ENCODE measurements around the gene LRRC3B. TPM values are rescaled to one million over a fixed set of nuclear protein-coding genes. Genes with fewer than 3 reads are reported as not detected.

LRRC3B gene
- total and polyA plus RNA-seq, 4 donors: 0.08 to 0.19 TPM; not detected in 2

- 67% methylated on average over 4 of the region's 4 CpGs for WGBS
- H3K36me3 ChIP-seq (ENCODE audit: control insufficient read depth in 4 of 4, insufficient read depth in 3 of 4, low read depth in 1 of 4, low read length in 3 of 4): no peaks in the 10 kb centered on the region
These were observed 64.9 kb downstream of the LRRC3B start for GRCh38 chr3:26687466-26687865.

More at GRCh38 chr3:26687466-26687865, 64.9 kb downstream of the LRRC3B start:
- DNase-seq (ENCODE audit: low spot score): no peak
- Histone ChIP-seq H3K4me1 (ENCODE audit: control insufficient read depth in 4 of 4, insufficient read depth in 4 of 4, low read length in 3 of 4) (no peaks in the 10 kb centered on the region), H3K27ac (ENCODE audit: low read depth in 1 of 2, low read length in 2 of 2) (no peak overlapping the region), H3K9me3 (ENCODE audit: control insufficient read depth in 4 of 4, low read length in 3 of 4) (peaks cover 0 to 6% (median 2%) of the 10 kb centered on the region in 4 donors), H3K4me3 (ENCODE audit: low read depth in 1 of 3, low read length in 3 of 3) (no peak overlapping the region), H3K9ac (ENCODE audit: low read depth in 1 of 2, low read length in 2 of 2) (no peak overlapping the region), H3K27me3 (ENCODE audit: control insufficient read depth in 4 of 4, insufficient read depth in 4 of 4, low read length in 3 of 4) (peaks cover 0 to 3% (median 0%) of the 10 kb centered on the region in 4 donors)
- no peak for TF ChIP-seq HNF4A (conservative IDR thresholded peaks at IDR 0.05)
- TF ChIP-seq ATF3 (IDR thresholded peaks at IDR 0.05): no peak
- no peak for TF ChIP-seq CTCF (IDR thresholded peaks at IDR 0.05; ENCODE audit: low read depth, low read length, missing input control)
- no peak for TF ChIP-seq YY1 (IDR thresholded peaks at IDR 0.05)
- no peak for TF ChIP-seq GABPA (IDR thresholded peaks at IDR 0.05 in 1 of 2, conservative IDR thresholded peaks at IDR 0.05 in 1 of 2)
- TF ChIP-seq HNF4G (IDR thresholded peaks at IDR 0.05): no peak
- no peak for TF ChIP-seq FOXA2 (IDR thresholded peaks at IDR 0.05)
- no peak for TF ChIP-seq MAX (IDR thresholded peaks at IDR 0.05)
- no peak for TF ChIP-seq ZBTB33 (IDR thresholded peaks at IDR 0.05)
- TF ChIP-seq, protein P1, sequence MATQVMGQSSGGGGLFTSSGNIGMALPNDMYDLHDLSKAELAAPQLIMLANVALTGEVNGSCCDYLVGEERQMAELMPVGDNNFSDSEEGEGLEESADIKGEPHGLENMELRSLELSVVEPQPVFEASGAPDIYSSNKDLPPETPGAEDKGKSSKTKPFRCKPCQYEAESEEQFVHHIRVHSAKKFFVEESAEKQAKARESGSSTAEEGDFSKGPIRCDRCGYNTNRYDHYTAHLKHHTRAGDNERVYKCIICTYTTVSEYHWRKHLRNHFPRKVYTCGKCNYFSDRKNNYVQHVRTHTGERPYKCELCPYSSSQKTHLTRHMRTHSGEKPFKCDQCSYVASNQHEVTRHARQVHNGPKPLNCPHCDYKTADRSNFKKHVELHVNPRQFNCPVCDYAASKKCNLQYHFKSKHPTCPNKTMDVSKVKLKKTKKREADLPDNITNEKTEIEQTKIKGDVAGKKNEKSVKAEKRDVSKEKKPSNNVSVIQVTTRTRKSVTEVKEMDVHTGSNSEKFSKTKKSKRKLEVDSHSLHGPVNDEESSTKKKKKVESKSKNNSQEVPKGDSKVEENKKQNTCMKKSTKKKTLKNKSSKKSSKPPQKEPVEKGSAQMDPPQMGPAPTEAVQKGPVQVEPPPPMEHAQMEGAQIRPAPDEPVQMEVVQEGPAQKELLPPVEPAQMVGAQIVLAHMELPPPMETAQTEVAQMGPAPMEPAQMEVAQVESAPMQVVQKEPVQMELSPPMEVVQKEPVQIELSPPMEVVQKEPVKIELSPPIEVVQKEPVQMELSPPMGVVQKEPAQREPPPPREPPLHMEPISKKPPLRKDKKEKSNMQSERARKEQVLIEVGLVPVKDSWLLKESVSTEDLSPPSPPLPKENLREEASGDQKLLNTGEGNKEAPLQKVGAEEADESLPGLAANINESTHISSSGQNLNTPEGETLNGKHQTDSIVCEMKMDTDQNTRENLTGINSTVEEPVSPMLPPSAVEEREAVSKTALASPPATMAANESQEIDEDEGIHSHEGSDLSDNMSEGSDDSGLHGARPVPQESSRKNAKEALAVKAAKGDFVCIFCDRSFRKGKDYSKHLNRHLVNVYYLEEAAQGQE (IDR thresholded peaks at IDR 0.05): no peak
- no peak for TF ChIP-seq SP1 (IDR thresholded peaks at IDR 0.05)
- no peak for TF ChIP-seq TAF1 (conservative IDR thresholded peaks at IDR 0.05)
- no peak for TF ChIP-seq RAD21 (IDR thresholded peaks at IDR 0.05)
